ENCODE measurements around the gene BCAR3. TPM values are rescaled to one million over a fixed set of nuclear protein-coding genes. Genes with fewer than 3 reads are reported as not detected.

Gene BCAR3
- total and polyA plus RNA-seq, 2 experiments from 2014 or later: 22.6 to 23.7 TPM

- H3K9me3 ChIP-seq (ENCODE audit: low read depth): no peaks in the 10 kb centered on the region
- H2AFZ ChIP-seq: no peak overlapping the region
- H3K4me1 ChIP-seq (ENCODE audit: insufficient read depth): peaks cover 23% of the 10 kb centered on the region
- no peaks in the 10 kb centered on the region for H3K27me3 ChIP-seq
- no peaks in the 10 kb centered on the region for H4K20me1 ChIP-seq (ENCODE audit: insufficient read depth, poor library complexity, severe bottlenecking)
- no peak overlapping the region for H3K4me3 ChIP-seq
- TF ChIP-seq EZH2 (IDR thresholded peaks at IDR 0.05; ENCODE audit: borderline replicate concordance) (no peak), EZH2phosphoT487 (IDR thresholded peaks at IDR 0.05; ENCODE audit: low read depth, severe bottlenecking, unreplicated experiment) (no peak), CTCF (IDR thresholded peaks at IDR 0.05; ENCODE audit: poor library complexity) (no peak)
- 27% methylated on average over 4 of the region's 4 CpGs for WGBS (ENCODE audit: low lambda C conversion rate, missing lambda C conversion rate)
- peak overlapping the region; percentile 90 for H3K4me2 ChIP-seq
- no peaks in the 10 kb centered on the region for H3K36me3 ChIP-seq (replicated peaks; ENCODE audit: insufficient read depth, low read depth)
- no peaks in the 10 kb centered on the region for H3K9me2 ChIP-seq (replicated peaks; ENCODE audit: insufficient read depth)
- H3K27ac ChIP-seq: peak overlapping the region; percentile 92
- peaks cover 43% of the 10 kb centered on the region for H3K79me2 ChIP-seq
- no peak for DNase-seq (ENCODE audit: low spot score)
Measured at GRCh38 chr1:93679546-93679945, 2.1 kb downstream of the BCAR3 start.

DNA sequence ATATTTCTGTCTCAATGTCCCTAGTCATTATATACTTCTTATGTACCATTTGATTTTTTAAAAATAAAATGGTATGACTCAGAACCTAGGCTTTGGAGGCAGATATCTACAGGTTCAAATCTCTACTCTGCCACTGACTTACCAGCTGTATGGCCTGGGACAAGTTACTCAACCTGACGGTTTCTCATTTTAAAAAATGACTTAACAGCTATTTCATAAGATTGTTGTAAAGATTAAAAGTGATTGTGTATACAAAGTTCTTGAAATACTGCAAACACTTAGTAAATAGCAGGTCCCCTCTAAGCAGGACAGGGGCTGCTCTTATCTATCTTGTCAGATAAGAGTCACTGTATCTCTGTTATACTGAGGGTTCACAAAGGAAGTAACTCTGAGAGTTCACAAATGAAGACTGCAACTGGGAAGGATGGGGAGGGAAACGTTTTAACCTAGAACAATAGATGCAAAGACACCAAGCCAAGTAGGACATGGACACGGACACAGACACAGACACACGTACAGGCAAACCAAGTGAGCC, 2.6 kb downstream of the BCAR3 start:
- whole genome bisulfite sequencing (ENCODE audit: low lambda C conversion rate, missing lambda C conversion rate): 29% methylated on average over 4 of the region's 4 CpGs
- Histone ChIP-seq H2AFZ (no peak overlapping the region), H3K79me2 (peaks cover 48% of the 10 kb centered on the region), H3K27ac (peak overlapping the region; percentile 92), H3K4me3 (no peak overlapping the region), H3K4me1 (ENCODE audit: insufficient read depth) (peaks cover 28% of the 10 kb centered on the region), H3K36me3 (replicated peaks; ENCODE audit: insufficient read depth, low read depth) (no peaks in the 10 kb centered on the region), H3K9me3 (ENCODE audit: low read depth) (no peaks in the 10 kb centered on the region), H3K27me3 (no peaks in the 10 kb centered on the region), H3K9me2 (replicated peaks; ENCODE audit: insufficient read depth) (no peaks in the 10 kb centered on the region), H3K4me2 (peak overlapping the region; percentile 90), H4K20me1 (ENCODE audit: insufficient read depth, poor library complexity, severe bottlenecking) (no peaks in the 10 kb centered on the region)
- TF ChIP-seq EZH2 (IDR thresholded peaks at IDR 0.05; ENCODE audit: borderline replicate concordance): no peak
- TF ChIP-seq CTCF (IDR thresholded peaks at IDR 0.05; ENCODE audit: poor library complexity): no peak
- TF ChIP-seq EZH2phosphoT487 (IDR thresholded peaks at IDR 0.05; ENCODE audit: low read depth, severe bottlenecking, unreplicated experiment): no peak
- DNase-seq (ENCODE audit: low spot score): no peak

DNA sequence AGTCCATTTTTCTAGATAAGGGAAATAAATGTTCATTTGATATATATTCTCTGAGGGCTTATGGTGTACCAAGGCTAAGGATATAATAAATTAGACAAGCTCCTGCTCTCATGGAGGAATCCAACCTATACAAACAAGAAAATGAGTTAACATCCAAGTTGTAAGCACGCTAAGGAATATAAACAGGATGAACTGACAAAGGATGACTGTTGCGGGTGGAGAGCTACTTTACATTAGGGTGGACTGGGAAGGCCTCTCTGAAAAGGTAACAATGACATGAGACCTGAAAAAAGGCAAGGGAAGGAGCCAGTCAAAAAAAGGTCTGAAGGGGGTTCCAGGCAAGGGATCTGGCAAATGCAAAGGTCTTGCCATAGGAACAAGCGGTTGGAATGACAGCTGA, 3.1 kb downstream of the BCAR3 start:
- 81% methylated on average over 3 of the region's 3 CpGs for WGBS (ENCODE audit: low lambda C conversion rate, missing lambda C conversion rate)
- Histone ChIP-seq H3K27me3 (no peaks in the 10 kb centered on the region), H4K20me1 (ENCODE audit: insufficient read depth, poor library complexity, severe bottlenecking) (no peaks in the 10 kb centered on the region), H3K36me3 (replicated peaks; ENCODE audit: insufficient read depth, low read depth) (no peaks in the 10 kb centered on the region), H3K27ac (peak overlapping the region; percentile 92), H3K9me3 (ENCODE audit: low read depth) (no peaks in the 10 kb centered on the region), H2AFZ (no peak overlapping the region), H3K4me2 (peak overlapping the region; percentile 90), H3K4me3 (no peak overlapping the region), H3K9me2 (replicated peaks; ENCODE audit: insufficient read depth) (no peaks in the 10 kb centered on the region), H3K79me2 (peaks cover 53% of the 10 kb centered on the region), H3K4me1 (ENCODE audit: insufficient read depth) (peaks cover 32% of the 10 kb centered on the region)
- DNase-seq (ENCODE audit: low spot score): no peak
- TF ChIP-seq EZH2phosphoT487 (IDR thresholded peaks at IDR 0.05; ENCODE audit: low read depth, severe bottlenecking, unreplicated experiment) (no peak), EZH2 (IDR thresholded peaks at IDR 0.05; ENCODE audit: borderline replicate concordance) (no peak), CTCF (IDR thresholded peaks at IDR 0.05; ENCODE audit: poor library complexity) (no peak)
